Panc1 (cell line): Measurements from ENCODE around the gene PACSIN1. TPM values are rescaled to one million over a fixed set of nuclear protein-coding genes. Genes with fewer than 3 reads are reported as not detected.

ENCODE experiments used
- ATAC-seq: fragments of 200-7000 bp; cut with Tn5 transposase; 2 replicates; pipeline ENCODE4 v1.9.1; 2020; ENCODE audit warnings: mild to moderate bottlenecking, moderate library complexity
- BruUV-seq: library from RNA; stranded (reverse); fragments of 400-500 nt; replicated peaks from 2 replicates; lab custom pipeline; 2021; lab: Mats Ljungman, UMichigan
- CTCF ChIA-PET: fragments of 300-600 bp; sonication (Branson Sonifier 250); formaldehyde crosslinking; loops from one replicate; lab custom pipeline; 2022; ENCODE audit warnings: antibody characterized with exemption; lab: Charles Lee
- POLR2A ChIA-PET: fragments of 300-600 bp; sonication (Branson Sonifier 250); formaldehyde crosslinking; loops from one replicate; lab custom pipeline; 2022; ENCODE audit warnings: antibody characterized with exemption; lab: Charles Lee
- DNase-seq: peaks from one replicate; pipeline ENCODE4 v3.0.0-alpha.2; 2010; ENCODE audit warnings: low read depth, low spot score
- H3K27ac ChIP-seq: 2 replicates; pipeline ENCODE4 v1.5.1; 2011; ENCODE audit warnings: mild to moderate bottlenecking, low read length, inconsistent platforms
- H3K27me3 ChIP-seq: fragments of 200-500 bp; sonication (Bioruptor generic); 2 replicates; pipeline ENCODE4 v1.6.0; 2014; ENCODE audit warnings: low read length, inconsistent platforms; ENCODE audit not compliant: control insufficient read depth, insufficient read depth
- H3K36me3 ChIP-seq: fragments of 200-500 bp; sonication (Bioruptor generic); 2 replicates; pipeline ENCODE4 v1.5.1; 2014; ENCODE audit warnings: inconsistent platforms, mild to moderate bottlenecking, low read length, moderate library complexity; ENCODE audit not compliant: control insufficient read depth, insufficient read depth
- H3K4me1 ChIP-seq: 2 replicates; pipeline ENCODE4 v1.5.1; 2011; ENCODE audit warnings: inconsistent platforms, mild to moderate bottlenecking, low read length, moderate library complexity; ENCODE audit not compliant: control insufficient read depth, insufficient read depth
- H3K4me3 ChIP-seq, 2 experiments: 2 replicates each; pipeline ENCODE4 v1.5.1; 2011 to 2012; ENCODE audit warnings: low read depth in 2 of 2, low read length in 2 of 2, mild to moderate bottlenecking in 2 of 2, inconsistent platforms in 1 of 2, moderate library complexity in 1 of 2
- H3K9me3 ChIP-seq: fragments of 200-500 bp; sonication (Bioruptor generic); 2 replicates; pipeline ENCODE4 v1.5.1; 2014; ENCODE audit warnings: low read depth, mild to moderate bottlenecking, inconsistent platforms, low read length, moderate library complexity; ENCODE audit not compliant: control insufficient read depth, insufficient read depth
- CTCF ChIP-seq: fragments of 450-650 bp; IDR thresholded peaks from 2 replicates; pipeline ENCODE4 v1.5.1; 2017; ENCODE audit warnings: mild to moderate bottlenecking
- POLR2AphosphoS5 ChIP-seq: IDR thresholded peaks from 2 replicates; pipeline ENCODE4 v1.6.1; 2012; ENCODE audit warnings: mild to moderate bottlenecking, low read depth, low read length, moderate library complexity
- REST ChIP-seq, 2 experiments: IDR thresholded peaks; 2 replicates each; pipeline ENCODE4 v1.6.1; 2011 to 2012; ENCODE audit warnings: low read depth in 2 of 2, control low read depth in 1 of 2, low read length in 1 of 2, mild to moderate bottlenecking in 1 of 2, moderate library complexity in 1 of 2; ENCODE audit not compliant: insufficient read depth in 1 of 2
- SIN3A ChIP-seq: IDR thresholded peaks from 2 replicates; pipeline ENCODE4 v1.6.1; 2012; ENCODE audit warnings: low read depth, mild to moderate bottlenecking, low read length, moderate library complexity, borderline replicate concordance; ENCODE audit not compliant: insufficient read depth
- TCF7L2 ChIP-seq: IDR thresholded peaks from 2 replicates; pipeline ENCODE4 v1.6.1; 2011; ENCODE audit warnings: mild to moderate bottlenecking, low read depth, low read length, inconsistent platforms
- in situ Hi-C: cut with HindIII; loops from 2 replicates; pipeline ENCODE4 v1.10.0; 2016; ENCODE audit warnings: low sequenced_read_pairs, low pct_unique_long_range_greater_than_20kb
- intact Hi-C: fragments of 100-400 bp; cut with micrococcal nuclease; formaldehyde crosslinking; loops from one replicate; pipeline ENCODE4 v1.10.0; 2022; ENCODE audit not compliant: unreplicated experiment
- total RNA-seq: library from RNA; stranded (reverse); gene quantifications from one replicate; pipeline ENCODE4 v1.2.1, GENCODE V29; 2021; ENCODE audit not compliant: unreplicated experiment

Gene PACSIN1
- total RNA-seq, 1 experiment from 2014 or later: 0.18 TPM

- POLR2A ChIA-PET: interaction anchor here (0.5 to 0.6 kb wide), 2 partner anchors 163 to 401 kb away, joined by 3 to 7 read pairs; no protein-coding TSS in a partner anchor
- H3K27me3 ChIP-seq: no peaks in the 10 kb centered on the region
- no peak overlapping the region for H3K4me3 ChIP-seq
- CTCF ChIA-PET: no interaction called here
- in situ Hi-C loops: no loop called here
- BruUV-seq: no TSS peak
- H3K9me3 ChIP-seq: no peaks in the 10 kb centered on the region
- H3K4me1 ChIP-seq: no peaks in the 10 kb centered on the region
- TF ChIP-seq POLR2AphosphoS5 (no peak), SIN3A (no peak), TCF7L2 (no peak), REST (IDR thresholded peaks at IDR 0.05; ENCODE audit: insufficient read depth in 1 of 2, low read depth in 2 of 2, low read length in 1 of 2) (no peak), CTCF (no peak)
- intact Hi-C loops: no loop called here
- H3K36me3 ChIP-seq: no peaks in the 10 kb centered on the region
- ATAC-seq (no peak), DNase-seq (no peak)
- H3K27ac ChIP-seq: no peak overlapping the region
Observed at GRCh38 chr6:34574647-34575293, 108.9 kb downstream of the PACSIN1 start.

GRCh38 chr6:34575326-34575725, 109.5 kb downstream of the PACSIN1 start:
- ChIA-PET CTCF (no interaction called here), POLR2A (interaction anchor here (0.6 kb wide), 1 partner anchor 178 kb away, joined by 7 read pairs; no protein-coding TSS in a partner anchor)
- H3K4me3 ChIP-seq: no peak overlapping the region
- BruUV-seq: no TSS peak
- ATAC-seq (no peak), DNase-seq (no peak)
- H3K4me1 ChIP-seq: no peaks in the 10 kb centered on the region
- H3K9me3 ChIP-seq: no peaks in the 10 kb centered on the region
- H3K27ac ChIP-seq: no peak overlapping the region
- intact Hi-C loops (no loop called here), in situ Hi-C loops (no loop called here)
- no peak for TF ChIP-seq REST (IDR thresholded peaks at IDR 0.05; ENCODE audit: insufficient read depth in 1 of 2, low read depth in 2 of 2, low read length in 1 of 2)
- no peak for TF ChIP-seq SIN3A
- TF ChIP-seq POLR2AphosphoS5: no peak
- no peak for TF ChIP-seq TCF7L2
- TF ChIP-seq CTCF: no peak
- no peaks in the 10 kb centered on the region for H3K36me3 ChIP-seq
- H3K27me3 ChIP-seq: no peaks in the 10 kb centered on the region
